ENCODE measurements around the gene POLR2H.

DNA sequence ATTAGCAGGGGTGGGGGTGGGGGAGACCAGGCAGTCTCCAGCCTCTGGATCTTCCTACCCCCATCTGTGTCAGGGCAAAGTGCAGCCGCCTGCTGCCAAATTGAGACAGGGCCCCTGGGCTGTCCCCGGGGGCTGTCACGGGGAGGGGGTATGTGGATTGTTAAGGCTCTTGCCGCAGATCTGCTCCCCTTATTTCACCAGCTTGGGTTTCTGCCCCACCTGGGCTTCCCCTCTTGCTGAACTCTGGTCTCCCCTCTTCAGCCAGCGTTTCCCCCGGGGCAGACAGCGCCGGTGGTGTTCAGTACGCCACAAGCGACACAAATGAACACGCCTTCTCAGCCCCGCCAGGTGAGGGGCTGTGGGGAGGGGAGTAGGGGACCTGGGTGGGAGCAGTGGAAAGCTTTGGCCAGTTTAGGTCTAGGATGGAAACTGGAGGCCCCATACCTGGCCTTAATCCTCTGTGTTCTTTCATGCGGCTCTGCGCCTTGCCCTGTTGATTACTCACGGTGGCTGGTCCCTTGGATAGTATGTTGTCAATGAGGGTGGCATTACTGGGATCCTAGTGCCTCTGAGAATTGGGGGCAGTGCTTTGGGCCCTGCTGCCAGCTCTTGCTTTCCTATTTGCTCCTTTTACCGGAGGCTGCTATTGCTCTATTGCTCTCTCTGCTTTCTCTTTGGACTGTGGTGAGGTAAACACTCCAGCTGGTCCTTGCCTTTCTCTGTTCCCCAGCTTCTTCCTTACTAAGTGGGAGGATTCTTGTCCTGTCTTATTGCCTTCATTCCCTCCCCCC is 45.4 kb upstream of the POLR2H start:
- TF ChIP-seq SP1 (IDR thresholded peaks at IDR 0.05): no peak
- TF ChIP-seq SUZ12 (IDR thresholded peaks at IDR 0.05): no peak
- no peak for TF ChIP-seq FOXA1 (IDR thresholded peaks at IDR 0.05)

Measured in HEK293T (cell line).